DOHH2 (cell line): ENCODE results near the gene CSNK2A2.

ENCODE experiments used
- H3F3A ChIP-seq: fragments of 200-600 bp; sonication (generic), shearing (Covaris generic); 2 replicates; pipeline ENCODE4 v1.6.0; 2016; ENCODE audit warnings: antibody characterized with exemption, mild to moderate bottlenecking; ENCODE audit not compliant: control insufficient read depth, insufficient read depth
- H3K27ac ChIP-seq: fragments of 200-600 bp; sonication (generic); 2 replicates; pipeline ENCODE4 v1.5.1; 2014; ENCODE audit warnings: low read depth, mild to moderate bottlenecking, low read length, moderate library complexity
- H3K27me3 ChIP-seq: fragments of 200-600 bp; sonication (generic); 2 replicates; pipeline ENCODE4 v1.6.1; 2014; ENCODE audit warnings: mild to moderate bottlenecking, low read length, mixed read lengths; ENCODE audit not compliant: control insufficient read depth
- H3K36me3 ChIP-seq: fragments of 200-600 bp; sonication (generic); 2 replicates; pipeline ENCODE4 v1.6.1; 2014; ENCODE audit warnings: mild to moderate bottlenecking, low read length, moderate library complexity, mixed read lengths; ENCODE audit not compliant: control insufficient read depth
- H3K4me1 ChIP-seq: fragments of 200-600 bp; sonication (generic); 2 replicates; pipeline ENCODE4 v1.6.1; 2014; ENCODE audit warnings: mild to moderate bottlenecking, low read length, mixed read lengths; ENCODE audit not compliant: control insufficient read depth
- H3K4me2 ChIP-seq: fragments of 200-600 bp; sonication (generic); 2 replicates; pipeline ENCODE4 v1.6.0; 2014; ENCODE audit warnings: mild to moderate bottlenecking, low read length, moderate library complexity
- H3K4me3 ChIP-seq: fragments of 200-600 bp; sonication (generic); 2 replicates; pipeline ENCODE4 v1.5.1; 2014; ENCODE audit warnings: mild to moderate bottlenecking, low read length, mixed read lengths
- H3K79me2 ChIP-seq: fragments of 200-600 bp; sonication (generic); 2 replicates; pipeline ENCODE4 v1.6.1; 2014; ENCODE audit warnings: mild to moderate bottlenecking, low read length, mixed read lengths; ENCODE audit not compliant: control insufficient read depth
- H3K9me2 ChIP-seq: fragments of 200-600 bp; sonication (generic); replicated peaks from 2 replicates; pipeline ENCODE4 v1.6.1; 2014; ENCODE audit warnings: mild to moderate bottlenecking, low read length, mixed read lengths; ENCODE audit not compliant: control insufficient read depth
- H3K9me3 ChIP-seq: fragments of 200-600 bp; sonication (generic); 2 replicates; pipeline ENCODE4 v1.6.1; 2014; ENCODE audit warnings: antibody characterized with exemption, low read length, mixed read lengths; ENCODE audit not compliant: control insufficient read depth, insufficient read depth
- H4K20me1 ChIP-seq: fragments of 200-600 bp; sonication (generic); 2 replicates; pipeline ENCODE4 v1.6.0; 2014; ENCODE audit warnings: low read depth, mild to moderate bottlenecking, antibody characterized with exemption, low read length, moderate library complexity; ENCODE audit not compliant: control insufficient read depth, insufficient read depth
- EZH2phosphoT487 ChIP-seq: fragments of 200-600 bp; sonication (generic); IDR thresholded peaks from 2 replicates; pipeline ENCODE4 v1.6.1; 2017; ENCODE audit warnings: borderline replicate concordance, mild to moderate bottlenecking, antibody characterized with exemption, low read length, moderate library complexity, mixed read lengths
- TF ChIP-seq, protein P1 (sequence below): fragments of 200-600 bp; sonication (generic); IDR thresholded peaks from one replicate; pipeline ENCODE4 v1.5.1; 2014; ENCODE audit warnings: antibody characterized with exemption, mild to moderate bottlenecking, low read depth, low read length; ENCODE audit not compliant: poor library complexity, severe bottlenecking

Gene CSNK2A2

DNA sequence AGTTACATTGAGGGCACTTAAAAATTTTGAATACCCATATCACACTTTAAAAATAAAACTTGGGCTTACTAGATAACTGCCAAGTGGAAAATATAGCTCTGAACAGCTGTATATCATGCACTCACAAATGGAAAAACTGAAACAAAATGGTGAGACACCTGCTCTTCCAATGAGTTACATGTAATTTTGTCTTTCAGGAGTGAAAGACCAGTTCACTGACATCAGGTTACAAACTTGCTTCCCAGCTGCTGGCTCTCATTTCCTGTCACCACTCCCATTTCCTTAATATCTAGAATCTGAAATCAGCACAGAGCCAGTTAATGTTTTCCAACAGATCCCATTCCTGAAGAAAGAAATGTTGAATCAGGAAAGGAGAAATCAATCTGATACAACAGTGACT lies 10.8 kb downstream of the CSNK2A2 start:
- Histone ChIP-seq H3K79me2 (peaks cover 40% of the 10 kb centered on the region), H3K4me1 (no peaks in the 10 kb centered on the region), H3K9me3 (no peaks in the 10 kb centered on the region), H3K27ac (no peak overlapping the region), H4K20me1 (no peaks in the 10 kb centered on the region), H3K9me2 (no peaks in the 10 kb centered on the region), H3K4me3 (no peak overlapping the region), H3K4me2 (no peak overlapping the region), H3K27me3 (no peaks in the 10 kb centered on the region), H3K36me3 (peaks cover 92% of the 10 kb centered on the region), H3F3A (no peaks in the 10 kb centered on the region)
- TF ChIP-seq, protein P1, sequence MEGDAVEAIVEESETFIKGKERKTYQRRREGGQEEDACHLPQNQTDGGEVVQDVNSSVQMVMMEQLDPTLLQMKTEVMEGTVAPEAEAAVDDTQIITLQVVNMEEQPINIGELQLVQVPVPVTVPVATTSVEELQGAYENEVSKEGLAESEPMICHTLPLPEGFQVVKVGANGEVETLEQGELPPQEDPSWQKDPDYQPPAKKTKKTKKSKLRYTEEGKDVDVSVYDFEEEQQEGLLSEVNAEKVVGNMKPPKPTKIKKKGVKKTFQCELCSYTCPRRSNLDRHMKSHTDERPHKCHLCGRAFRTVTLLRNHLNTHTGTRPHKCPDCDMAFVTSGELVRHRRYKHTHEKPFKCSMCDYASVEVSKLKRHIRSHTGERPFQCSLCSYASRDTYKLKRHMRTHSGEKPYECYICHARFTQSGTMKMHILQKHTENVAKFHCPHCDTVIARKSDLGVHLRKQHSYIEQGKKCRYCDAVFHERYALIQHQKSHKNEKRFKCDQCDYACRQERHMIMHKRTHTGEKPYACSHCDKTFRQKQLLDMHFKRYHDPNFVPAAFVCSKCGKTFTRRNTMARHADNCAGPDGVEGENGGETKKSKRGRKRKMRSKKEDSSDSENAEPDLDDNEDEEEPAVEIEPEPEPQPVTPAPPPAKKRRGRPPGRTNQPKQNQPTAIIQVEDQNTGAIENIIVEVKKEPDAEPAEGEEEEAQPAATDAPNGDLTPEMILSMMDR = no peak
- TF ChIP-seq EZH2phosphoT487 = no peak

DNA sequence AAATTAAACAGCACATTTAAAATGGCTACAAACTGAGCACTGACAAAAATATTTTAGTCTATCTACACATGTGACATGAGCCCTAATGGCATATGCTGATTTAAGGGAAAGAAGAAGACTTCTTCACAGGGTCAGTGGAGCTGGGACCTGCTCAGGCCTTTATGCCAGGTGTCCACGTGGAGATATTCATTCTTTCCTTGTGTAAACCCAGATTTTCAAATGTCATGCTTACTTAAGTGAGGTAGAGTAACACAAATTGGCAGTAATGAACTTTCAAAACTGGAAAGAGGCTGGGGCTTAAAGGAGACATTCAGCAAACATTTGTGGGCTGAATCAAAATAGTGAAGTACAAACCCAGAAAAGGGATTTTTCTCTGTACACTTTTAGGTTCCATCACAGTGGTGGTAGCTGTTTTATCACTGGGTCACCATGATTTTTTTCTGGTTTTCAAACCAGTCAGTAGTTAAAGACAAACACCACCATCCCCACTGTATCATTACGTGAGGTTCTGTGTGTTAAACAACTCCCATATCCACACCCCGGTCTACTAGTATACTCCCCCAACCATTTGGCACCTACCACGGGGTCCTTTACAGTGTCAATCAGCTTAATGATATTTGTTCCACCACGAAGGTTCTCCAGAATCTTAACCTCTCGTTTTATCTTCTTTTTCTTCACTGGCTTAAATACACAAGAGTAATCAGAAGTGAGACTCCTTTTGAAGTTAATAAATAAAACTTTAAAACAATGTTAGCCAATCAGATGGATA lies 11.5 kb downstream of the CSNK2A2 start:
- H3K27ac ChIP-seq = no peak overlapping the region
- TF ChIP-seq, protein P1 = no peak
- no peak for TF ChIP-seq EZH2phosphoT487
- H4K20me1 ChIP-seq = no peaks in the 10 kb centered on the region
- no peaks in the 10 kb centered on the region for H3K9me3 ChIP-seq
- H3K4me1 ChIP-seq = no peaks in the 10 kb centered on the region
- no peak overlapping the region for H3K4me3 ChIP-seq
- no peaks in the 10 kb centered on the region for H3K9me2 ChIP-seq
- H3K36me3 ChIP-seq = peaks cover 92% of the 10 kb centered on the region
- H3K27me3 ChIP-seq = no peaks in the 10 kb centered on the region
- no peaks in the 10 kb centered on the region for H3F3A ChIP-seq
- H3K79me2 ChIP-seq = peaks cover 32% of the 10 kb centered on the region
- no peak overlapping the region for H3K4me2 ChIP-seq

- H3K27ac ChIP-seq = no peak overlapping the region
- H3K27me3 ChIP-seq = no peaks in the 10 kb centered on the region
- peaks cover 6% of the 10 kb centered on the region; the same call in 1 of the 2 replicates for H4K20me1 ChIP-seq
- no peak for TF ChIP-seq EZH2phosphoT487
- TF ChIP-seq, protein P1 = no peak
- H3K4me1 ChIP-seq = no peaks in the 10 kb centered on the region
- H3K4me2 ChIP-seq = no peak overlapping the region
- no peak overlapping the region for H3K4me3 ChIP-seq
- H3F3A ChIP-seq = no peaks in the 10 kb centered on the region
- no peaks in the 10 kb centered on the region for H3K9me2 ChIP-seq
- peaks cover 32% of the 10 kb centered on the region for H3K79me2 ChIP-seq
- H3K9me3 ChIP-seq = no peaks in the 10 kb centered on the region
- H3K36me3 ChIP-seq = peaks cover 85% of the 10 kb centered on the region
Measured at GRCh38 chr16:58177353-58177710, 20.6 kb downstream of the CSNK2A2 start.
